Panc1 (cell line): ENCODE data around the gene MYRIP.

Experiments
- POLR2AphosphoS5 ChIP-seq: IDR thresholded peaks from 2 replicates; pipeline ENCODE4 v1.6.1; 2012; ENCODE audit warnings: mild to moderate bottlenecking, low read depth, low read length, moderate library complexity
- TCF7L2 ChIP-seq: IDR thresholded peaks from 2 replicates; pipeline ENCODE4 v1.6.1; 2011; ENCODE audit warnings: mild to moderate bottlenecking, low read depth, low read length, inconsistent platforms
- TF ChIP-seq, protein P1 (sequence below): fragments of 450-650 bp; IDR thresholded peaks from 2 replicates; pipeline ENCODE4 v1.5.1; 2017; ENCODE audit warnings: mild to moderate bottlenecking
- TF ChIP-seq, protein P2 (sequence below), 2 experiments: IDR thresholded peaks; 2 replicates each; pipeline ENCODE4 v1.6.1; 2011 to 2012; ENCODE audit warnings: low read depth in 2 of 2, control low read depth in 1 of 2, low read length in 1 of 2, mild to moderate bottlenecking in 1 of 2, moderate library complexity in 1 of 2; ENCODE audit not compliant: insufficient read depth in 1 of 2

DNA sequence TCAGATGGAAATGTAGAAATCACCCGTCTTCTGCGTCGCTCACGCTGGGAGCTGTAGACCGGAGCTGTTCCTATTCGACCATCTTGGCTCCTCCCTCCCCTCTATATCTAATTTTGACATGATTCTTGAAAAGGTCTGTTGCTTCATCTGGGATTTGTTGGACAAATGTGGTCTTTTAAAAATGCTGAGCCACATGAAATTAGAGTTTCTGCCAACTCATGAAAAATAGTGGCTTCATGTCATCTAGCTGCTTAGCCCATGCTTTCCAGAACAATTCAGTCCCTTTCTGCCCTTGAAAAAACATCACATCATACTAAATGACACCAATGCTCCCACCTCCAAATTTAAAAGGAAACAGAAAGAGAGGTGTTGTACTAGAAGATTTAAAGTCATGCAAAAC, 351.5 kb downstream of the MYRIP start:
- TF ChIP-seq, protein P1, sequence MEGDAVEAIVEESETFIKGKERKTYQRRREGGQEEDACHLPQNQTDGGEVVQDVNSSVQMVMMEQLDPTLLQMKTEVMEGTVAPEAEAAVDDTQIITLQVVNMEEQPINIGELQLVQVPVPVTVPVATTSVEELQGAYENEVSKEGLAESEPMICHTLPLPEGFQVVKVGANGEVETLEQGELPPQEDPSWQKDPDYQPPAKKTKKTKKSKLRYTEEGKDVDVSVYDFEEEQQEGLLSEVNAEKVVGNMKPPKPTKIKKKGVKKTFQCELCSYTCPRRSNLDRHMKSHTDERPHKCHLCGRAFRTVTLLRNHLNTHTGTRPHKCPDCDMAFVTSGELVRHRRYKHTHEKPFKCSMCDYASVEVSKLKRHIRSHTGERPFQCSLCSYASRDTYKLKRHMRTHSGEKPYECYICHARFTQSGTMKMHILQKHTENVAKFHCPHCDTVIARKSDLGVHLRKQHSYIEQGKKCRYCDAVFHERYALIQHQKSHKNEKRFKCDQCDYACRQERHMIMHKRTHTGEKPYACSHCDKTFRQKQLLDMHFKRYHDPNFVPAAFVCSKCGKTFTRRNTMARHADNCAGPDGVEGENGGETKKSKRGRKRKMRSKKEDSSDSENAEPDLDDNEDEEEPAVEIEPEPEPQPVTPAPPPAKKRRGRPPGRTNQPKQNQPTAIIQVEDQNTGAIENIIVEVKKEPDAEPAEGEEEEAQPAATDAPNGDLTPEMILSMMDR = no peak
- TF ChIP-seq, protein P2, sequence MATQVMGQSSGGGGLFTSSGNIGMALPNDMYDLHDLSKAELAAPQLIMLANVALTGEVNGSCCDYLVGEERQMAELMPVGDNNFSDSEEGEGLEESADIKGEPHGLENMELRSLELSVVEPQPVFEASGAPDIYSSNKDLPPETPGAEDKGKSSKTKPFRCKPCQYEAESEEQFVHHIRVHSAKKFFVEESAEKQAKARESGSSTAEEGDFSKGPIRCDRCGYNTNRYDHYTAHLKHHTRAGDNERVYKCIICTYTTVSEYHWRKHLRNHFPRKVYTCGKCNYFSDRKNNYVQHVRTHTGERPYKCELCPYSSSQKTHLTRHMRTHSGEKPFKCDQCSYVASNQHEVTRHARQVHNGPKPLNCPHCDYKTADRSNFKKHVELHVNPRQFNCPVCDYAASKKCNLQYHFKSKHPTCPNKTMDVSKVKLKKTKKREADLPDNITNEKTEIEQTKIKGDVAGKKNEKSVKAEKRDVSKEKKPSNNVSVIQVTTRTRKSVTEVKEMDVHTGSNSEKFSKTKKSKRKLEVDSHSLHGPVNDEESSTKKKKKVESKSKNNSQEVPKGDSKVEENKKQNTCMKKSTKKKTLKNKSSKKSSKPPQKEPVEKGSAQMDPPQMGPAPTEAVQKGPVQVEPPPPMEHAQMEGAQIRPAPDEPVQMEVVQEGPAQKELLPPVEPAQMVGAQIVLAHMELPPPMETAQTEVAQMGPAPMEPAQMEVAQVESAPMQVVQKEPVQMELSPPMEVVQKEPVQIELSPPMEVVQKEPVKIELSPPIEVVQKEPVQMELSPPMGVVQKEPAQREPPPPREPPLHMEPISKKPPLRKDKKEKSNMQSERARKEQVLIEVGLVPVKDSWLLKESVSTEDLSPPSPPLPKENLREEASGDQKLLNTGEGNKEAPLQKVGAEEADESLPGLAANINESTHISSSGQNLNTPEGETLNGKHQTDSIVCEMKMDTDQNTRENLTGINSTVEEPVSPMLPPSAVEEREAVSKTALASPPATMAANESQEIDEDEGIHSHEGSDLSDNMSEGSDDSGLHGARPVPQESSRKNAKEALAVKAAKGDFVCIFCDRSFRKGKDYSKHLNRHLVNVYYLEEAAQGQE (IDR thresholded peaks at IDR 0.05; ENCODE audit: insufficient read depth in 1 of 2, low read depth in 2 of 2, low read length in 1 of 2) = no peak
- no peak for TF ChIP-seq POLR2AphosphoS5
- TF ChIP-seq TCF7L2 = no peak
